Esophagus muscularis mucosa (tissue), 4 donors: ENCODE data around the gene ATP10A. TPM values are rescaled to one million over a fixed set of nuclear protein-coding genes. Genes with fewer than 3 reads are reported as not detected.

Source experiments
- DNase-seq: peaks from one replicate; pipeline ENCODE4 v3.0.0-alpha.2; 2017; ENCODE audit errors: extremely low spot score
- H3K27ac ChIP-seq, 4 donors: fragments of 200-600 bp; sonication (generic); replicated peaks in 1 of 4; 1 replicate in 3 of 4; 2 replicates in 1 of 4; pipeline ENCODE4 v1.5.1; 2016 to 2019; ENCODE audit warnings: mild to moderate bottlenecking in 1 of 4
- H3K27me3 ChIP-seq, 4 donors: fragments of 200-600 bp; sonication (generic); one replicate each; pipeline versions ENCODE4 v1.5.1 to v1.6.0; 2016 to 2019
- H3K36me3 ChIP-seq, 4 donors: fragments of 200-600 bp; sonication (generic); one replicate each; pipeline ENCODE4 v1.5.1; 2016 to 2019
- H3K4me1 ChIP-seq, 4 donors: fragments of 200-600 bp; sonication (generic); one replicate each; pipeline ENCODE4 v1.5.1; 2016 to 2019
- H3K4me3 ChIP-seq, 4 donors: fragments of 200-600 bp; sonication (generic); 1 replicate in 2 of 4; 2 replicates in 2 of 4; pipeline ENCODE4 v1.5.1; 2016 to 2019; ENCODE audit warnings: mild to moderate bottlenecking in 4 of 4, moderate library complexity in 1 of 4
- H3K9me3 ChIP-seq, 4 donors: fragments of 200-600 bp; sonication (generic); 1 replicate in 3 of 4; 2 replicates in 1 of 4; pipeline ENCODE4 v1.5.1; 2016 to 2019
- EP300 ChIP-seq: sonication (generic); formaldehyde crosslinking; IDR thresholded peaks from one replicate; pipeline ENCODE4 v1.6.1; 2017; ENCODE audit warnings: antibody characterized with exemption
- POLR2A ChIP-seq: fragments of 450-650 bp; IDR thresholded peaks from one replicate; pipeline ENCODE4 v1.6.1; 2017; ENCODE audit warnings: antibody characterized with exemption, moderate library complexity, mild to moderate bottlenecking, low read depth
- POLR2AphosphoS5 ChIP-seq, 2 donors: sonication (generic); formaldehyde crosslinking; IDR thresholded peaks; one replicate each; pipeline ENCODE4 v1.6.1; 2017; ENCODE audit warnings: antibody characterized with exemption in 2 of 2
- WGBS: methylation state at CpG from one replicate; pipeline ENCODE4 v1.1.5; 2018; 5-methylcytosine and 5-hydroxymethylcytosine counted together
- intact Hi-C: fragments of 100-400 bp; cut with DNase I; formaldehyde crosslinking; loops from one replicate; pipeline ENCODE4 v1.15.1; 2023
- total RNA-seq, 4 donors: library from RNA; depleted of rRNA; stranded (reverse); fragments of >200 nt; gene quantifications; one replicate each; pipeline versions ENCODE4 v1.1.0 to v1.2.1, GENCODE V29; 2016
- TF ChIP-seq, protein P1 (sequence below), 3 experiments: fragments of 200-600 bp in 2 of 3; fragments of 450-650 bp in 1 of 3; sonication (generic) in 2 of 3; IDR thresholded peaks; one replicate each; pipeline ENCODE4 v1.5.1; 2017 to 2019; ENCODE audit warnings: antibody characterized with exemption in 3 of 3, mild to moderate bottlenecking in 2 of 3, moderate library complexity in 1 of 3

The ATP10A gene
- total RNA-seq, 4 donors from 2014 or later = 23.9 to 51.9 (median 32.6) TPM

GRCh38 chr15:25670621-25671020 is 192.5 kb downstream of the ATP10A start:
- TF ChIP-seq POLR2AphosphoS5 (IDR thresholded peaks at IDR 0.05) (no peak), POLR2A (no peak), EP300 (no peak)
- TF ChIP-seq, protein P1, sequence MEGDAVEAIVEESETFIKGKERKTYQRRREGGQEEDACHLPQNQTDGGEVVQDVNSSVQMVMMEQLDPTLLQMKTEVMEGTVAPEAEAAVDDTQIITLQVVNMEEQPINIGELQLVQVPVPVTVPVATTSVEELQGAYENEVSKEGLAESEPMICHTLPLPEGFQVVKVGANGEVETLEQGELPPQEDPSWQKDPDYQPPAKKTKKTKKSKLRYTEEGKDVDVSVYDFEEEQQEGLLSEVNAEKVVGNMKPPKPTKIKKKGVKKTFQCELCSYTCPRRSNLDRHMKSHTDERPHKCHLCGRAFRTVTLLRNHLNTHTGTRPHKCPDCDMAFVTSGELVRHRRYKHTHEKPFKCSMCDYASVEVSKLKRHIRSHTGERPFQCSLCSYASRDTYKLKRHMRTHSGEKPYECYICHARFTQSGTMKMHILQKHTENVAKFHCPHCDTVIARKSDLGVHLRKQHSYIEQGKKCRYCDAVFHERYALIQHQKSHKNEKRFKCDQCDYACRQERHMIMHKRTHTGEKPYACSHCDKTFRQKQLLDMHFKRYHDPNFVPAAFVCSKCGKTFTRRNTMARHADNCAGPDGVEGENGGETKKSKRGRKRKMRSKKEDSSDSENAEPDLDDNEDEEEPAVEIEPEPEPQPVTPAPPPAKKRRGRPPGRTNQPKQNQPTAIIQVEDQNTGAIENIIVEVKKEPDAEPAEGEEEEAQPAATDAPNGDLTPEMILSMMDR (IDR thresholded peaks at IDR 0.05) = no peak
- intact Hi-C loops = loop anchor here (5.0 kb wide), 1 partner anchor 122 kb away; no protein-coding TSS in a partner anchor
- DNase-seq = no peak
- Histone ChIP-seq H3K4me1 (peaks cover 21 to 78% (median 73%) of the 10 kb centered on the region in 4 donors), H3K4me3 (peak overlapping the region; percentile 13 to 39 (median 28)), H3K36me3 (no peaks in the 10 kb centered on the region), H3K27me3 (no peaks in the 10 kb centered on the region), H3K27ac (peak overlapping the region; percentile 85 to 94 (median 90)), H3K9me3 (no peaks in the 10 kb centered on the region)
- WGBS = 14% methylated on average over 6 of the region's 6 CpGs

GRCh38 chr15:25670025-25670554 is 193.0 kb downstream of the ATP10A start:
- Histone ChIP-seq H3K27me3 (no peaks in the 10 kb centered on the region), H3K27ac (peak overlapping the region; percentile 85 to 94 (median 90)), H3K9me3 (no peaks in the 10 kb centered on the region), H3K4me3 (peak overlapping the region; percentile 13 to 39 (median 28)), H3K4me1 (peaks cover 21 to 73% (median 68%) of the 10 kb centered on the region in 4 donors), H3K36me3 (no peaks in the 10 kb centered on the region)
- no peak for DNase-seq
- WGBS = 1% methylated on average over 14 of the region's 15 CpGs
- TF ChIP-seq POLR2A (no peak), EP300 (no peak), POLR2AphosphoS5 (IDR thresholded peaks at IDR 0.05) (peak; percentile 85 to 88)
- TF ChIP-seq, protein P1 (IDR thresholded peaks at IDR 0.05) = no peak
- intact Hi-C loops = loop anchor here (5.0 kb wide), 1 partner anchor 122 kb away; no protein-coding TSS in a partner anchor

GRCh38 chr15:25668901-25669300 is 194.2 kb downstream of the ATP10A start:
- 64% methylated on average over 4 of the region's 4 CpGs for WGBS
- no peaks in the 10 kb centered on the region for H3K9me3 ChIP-seq
- no peaks in the 10 kb centered on the region for H3K36me3 ChIP-seq
- H3K27me3 ChIP-seq = no peaks in the 10 kb centered on the region
- peak overlapping the region; percentile 85 to 94 (median 90) for H3K27ac ChIP-seq
- TF ChIP-seq EP300 (no peak), POLR2AphosphoS5 (IDR thresholded peaks at IDR 0.05) (no peak), POLR2A (no peak)
- TF ChIP-seq, protein P1 (IDR thresholded peaks at IDR 0.05) = no peak
- H3K4me3 ChIP-seq = no peak overlapping the region
- no peak for DNase-seq
- intact Hi-C loops = loop anchor here (10.0 kb wide), 1 partner anchor 104 kb away; no protein-coding TSS in a partner anchor
- H3K4me1 ChIP-seq = peaks cover 21 to 61% (median 57%) of the 10 kb centered on the region in 4 donors

GRCh38 chr15:25668236-25668795 is 194.8 kb downstream of the ATP10A start:
- no peak for TF ChIP-seq POLR2AphosphoS5 (IDR thresholded peaks at IDR 0.05)
- no peak for TF ChIP-seq EP300
- no peak for TF ChIP-seq POLR2A
- TF ChIP-seq, protein P1 (IDR thresholded peaks at IDR 0.05) = no peak
- intact Hi-C loops = loop anchor here (10.0 kb wide), 1 partner anchor 104 kb away; no protein-coding TSS in a partner anchor
- Histone ChIP-seq H3K4me1 (peaks cover 21 to 55% (median 51%) of the 10 kb centered on the region in 4 donors), H3K27me3 (no peaks in the 10 kb centered on the region), H3K9me3 (no peaks in the 10 kb centered on the region), H3K4me3 (no peak overlapping the region), H3K27ac (peak overlapping the region; percentile 13 to 94 (median 88)), H3K36me3 (no peaks in the 10 kb centered on the region)
- WGBS = 72% methylated on average over 11 of the region's 11 CpGs
- DNase-seq = no peak
